Measurements from ENCODE around the gene LRRC25. TPM values are rescaled to one million over a fixed set of nuclear protein-coding genes. Genes with fewer than 3 reads are reported as not detected.

LRRC25 gene
- total and polyA plus RNA-seq, 2 of the 4 experiments (the other 2 are of a cell fraction), result 0.03 TPM; not detected in 1

GRCh38 chr19:18392926-18393325, 4.5 kb downstream of the LRRC25 start:
- Histone ChIP-seq H2AK5ac (ENCODE audit: low read depth, low read length) (no peak overlapping the region), H3K23ac (ENCODE audit: low read depth, low read length) (no peak overlapping the region), H2BK5ac (ENCODE audit: low read depth, low read length, poor library complexity, severe bottlenecking) (no peak overlapping the region), H3K4me2 (ENCODE audit: low read depth, low read length) (no peak overlapping the region), H4K5ac (ENCODE audit: low read depth, low read length) (no peak overlapping the region), H2AFZ (replicated peaks; ENCODE audit: low read length, poor library complexity) (no peak overlapping the region), H3K9me1 (ENCODE audit: insufficient read depth, low read length) (peaks cover 2% of the 10 kb centered on the region; the same call in 1 of the 2 replicates), H3K4ac (ENCODE audit: low read depth, low read length) (no peak overlapping the region), H3K9ac (ENCODE audit: low read depth, low read length) (no peak overlapping the region), H3K79me1 (ENCODE audit: low read depth in 1 of 2, low read length in 2 of 2) (peaks cover 0 to 17% of the 10 kb centered on the region in 2 experiments; a peak in 1 of 4 replicates), H3K9me3 (ENCODE audit: control insufficient read depth, insufficient read depth, low read length) (no peaks in the 10 kb centered on the region), H3K18ac (ENCODE audit: low read depth, low read length) (no peak overlapping the region), H3K56ac (ENCODE audit: extremely low read depth, insufficient read depth, low read length) (no peak overlapping the region), H3K4me3 (ENCODE audit: insufficient read depth, low read depth, low read length) (no peak overlapping the region), H2BK15ac (ENCODE audit: low read depth, low read length) (no peak overlapping the region; the same call in 2 of the 3 replicates), H2BK20ac (ENCODE audit: low read depth, low read length) (no peak overlapping the region), H4K20me1 (ENCODE audit: insufficient read depth, low read length) (peaks cover 15% of the 10 kb centered on the region), H3K4me1 (ENCODE audit: control insufficient read depth, insufficient read depth, low read length) (peaks cover 17% of the 10 kb centered on the region), H4K8ac (ENCODE audit: low read depth in 2 of 2, low read length in 2 of 2) (no peak overlapping the region; a peak in 1 of 4 replicates), H2AK9ac (replicated peaks; ENCODE audit: low read depth, low read length, poor library complexity) (no peak overlapping the region), H3K27me3 (ENCODE audit: control insufficient read depth, insufficient read depth, low read length) (no peaks in the 10 kb centered on the region), H4K91ac (ENCODE audit: insufficient read depth, low read depth, low read length) (no peak overlapping the region), H2BK120ac (ENCODE audit: low read depth, low read length) (no peak overlapping the region), H3K14ac (replicated peaks; ENCODE audit: low read depth, low read length) (no peak overlapping the region), H3K27ac (ENCODE audit: insufficient read depth, low read length) (no peak overlapping the region), H3K36me3 (ENCODE audit: control insufficient read depth, insufficient read depth, low read length) (peaks cover 9% of the 10 kb centered on the region; the same call in 1 of the 2 replicates)
- in situ Hi-C loops (cut with MboI; ENCODE audit: low sequenced_read_pairs) (no loop called here), dilution Hi-C loops (cut with HindIII; ENCODE audit: low sequenced_read_pairs, unreplicated experiment) (no loop called here), intact Hi-C loops (cut with micrococcal nuclease) (no loop called here)
- ATAC-seq (ENCODE audit: low read depth) (no peak), DNase-seq (no peak)
- BruUV-seq (replicated peaks), result no TSS peak
- TF ChIP-seq FOS (IDR thresholded peaks at IDR 0.05; ENCODE audit: low read depth, low read length) (no peak), CHD1 (IDR thresholded peaks at IDR 0.05; ENCODE audit: low read depth, low read length) (no peak), MAZ (IDR thresholded peaks at IDR 0.05; ENCODE audit: borderline replicate concordance, low read depth, low read length) (no peak), POLR2A (IDR thresholded peaks at IDR 0.05; ENCODE audit: low read depth, low read length) (no peak), MXI1 (IDR thresholded peaks at IDR 0.05; ENCODE audit: borderline replicate concordance, low read depth, low read length) (no peak), BHLHE40 (IDR thresholded peaks at IDR 0.05; ENCODE audit: low read depth, low read length) (no peak), RAD21 (IDR thresholded peaks at IDR 0.05; ENCODE audit: low read length) (no peak), SMC3 (IDR thresholded peaks at IDR 0.05; ENCODE audit: low read depth, low read length) (no peak), NFE2L2 (IDR thresholded peaks at IDR 0.05; ENCODE audit: low read depth, low read length) (no peak), CTCF (conservative IDR thresholded peaks at IDR 0.05; ENCODE audit: low read depth, low read length) (no peak)
- TF ChIP-seq, protein P1, sequence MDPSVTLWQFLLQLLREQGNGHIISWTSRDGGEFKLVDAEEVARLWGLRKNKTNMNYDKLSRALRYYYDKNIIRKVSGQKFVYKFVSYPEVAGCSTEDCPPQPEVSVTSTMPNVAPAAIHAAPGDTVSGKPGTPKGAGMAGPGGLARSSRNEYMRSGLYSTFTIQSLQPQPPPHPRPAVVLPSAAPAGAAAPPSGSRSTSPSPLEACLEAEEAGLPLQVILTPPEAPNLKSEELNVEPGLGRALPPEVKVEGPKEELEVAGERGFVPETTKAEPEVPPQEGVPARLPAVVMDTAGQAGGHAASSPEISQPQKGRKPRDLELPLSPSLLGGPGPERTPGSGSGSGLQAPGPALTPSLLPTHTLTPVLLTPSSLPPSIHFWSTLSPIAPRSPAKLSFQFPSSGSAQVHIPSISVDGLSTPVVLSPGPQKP (IDR thresholded peaks at IDR 0.05; ENCODE audit: borderline replicate concordance, low read depth, low read length), result no peak
- 100% methylated on average over 1 of the region's 5 CpGs; no CpG with 5 or more reads in 1 of the 2 experiments for WGBS, 2 experiments (ENCODE audit: extremely low coverage in 2 of 2, insufficient read length in 1 of 2)
- CTCF ChIA-PET, result interaction anchor here (1.3 kb wide), 1 partner anchor 9 kb away, joined by 3 read pairs; no protein-coding TSS in a partner anchor
- POLR2A ChIA-PET (ENCODE audit: unreplicated experiment), result no interaction called here
